ENCODE measurements around the gene SLCO2B1.

Gene SLCO2B1

GRCh38 chr11:75229466-75229865 lies 78.6 kb downstream of the SLCO2B1 start:
- TF ChIP-seq CTCF (IDR thresholded peaks at IDR 0.05; ENCODE audit: borderline replicate concordance, insufficient read depth, low read depth, low read length): no peak
- H3K4me3 ChIP-seq (ENCODE audit: low read depth, low read length): no peak overlapping the region

- H3K4me3 ChIP-seq (ENCODE audit: low read depth, low read length): no peak overlapping the region
- TF ChIP-seq CTCF (IDR thresholded peaks at IDR 0.05; ENCODE audit: borderline replicate concordance, insufficient read depth, low read depth, low read length): no peak
Measured at GRCh38 chr11:75230621-75231020, 79.7 kb downstream of the SLCO2B1 start.

- H3K4me3 ChIP-seq (ENCODE audit: low read depth, low read length): no peak overlapping the region
- TF ChIP-seq CTCF (IDR thresholded peaks at IDR 0.05; ENCODE audit: borderline replicate concordance, insufficient read depth, low read depth, low read length): no peak
Measured at GRCh38 chr11:75233754-75234172, 82.9 kb downstream of the SLCO2B1 start.

DNA sequence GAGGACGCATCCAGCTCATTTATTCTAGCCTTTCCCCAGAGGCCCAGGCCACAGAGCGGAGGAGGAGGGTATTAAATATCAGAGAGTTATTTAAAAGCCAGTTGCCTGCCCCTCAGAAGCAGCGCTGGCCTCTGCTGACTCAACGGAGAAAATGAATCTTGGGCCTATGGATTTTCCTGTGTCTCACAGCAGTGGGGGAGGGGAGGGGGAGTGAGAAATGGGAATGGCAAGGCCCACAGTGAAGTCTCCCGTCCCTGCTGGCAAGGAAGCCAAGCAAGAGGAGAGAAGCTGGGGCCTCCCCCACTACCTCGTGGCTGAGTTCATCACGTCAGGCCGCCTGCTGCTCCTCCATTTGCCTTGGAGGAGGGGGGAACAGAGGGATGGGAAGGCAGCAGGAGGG lies 85.2 kb downstream of the SLCO2B1 start:
- TF ChIP-seq CTCF (IDR thresholded peaks at IDR 0.05; ENCODE audit: borderline replicate concordance, insufficient read depth, low read depth, low read length): no peak
- no peak overlapping the region for H3K4me3 ChIP-seq (ENCODE audit: low read depth, low read length)

- H3K4me3 ChIP-seq (ENCODE audit: low read depth, low read length): no peak overlapping the region
- no peak for TF ChIP-seq CTCF (IDR thresholded peaks at IDR 0.05; ENCODE audit: borderline replicate concordance, insufficient read depth, low read depth, low read length)
Measured at GRCh38 chr11:75237050-75237449, 86.1 kb downstream of the SLCO2B1 start.

GRCh38 chr11:75238595-75239440 lies 87.9 kb downstream of the SLCO2B1 start:
- no peak overlapping the region for H3K4me3 ChIP-seq (ENCODE audit: low read depth, low read length)
- TF ChIP-seq CTCF (IDR thresholded peaks at IDR 0.05; ENCODE audit: borderline replicate concordance, insufficient read depth, low read depth, low read length): no peak

All from GM12875 (cell line).